ENCODE measurements around the gene TTBK2.
"Not testable (repeated sequence)": the region's sequence is repeated elsewhere in the genome, so short reads cannot be mapped to it uniquely, and the experiment has no call there.

TTBK2 gene

DNA sequence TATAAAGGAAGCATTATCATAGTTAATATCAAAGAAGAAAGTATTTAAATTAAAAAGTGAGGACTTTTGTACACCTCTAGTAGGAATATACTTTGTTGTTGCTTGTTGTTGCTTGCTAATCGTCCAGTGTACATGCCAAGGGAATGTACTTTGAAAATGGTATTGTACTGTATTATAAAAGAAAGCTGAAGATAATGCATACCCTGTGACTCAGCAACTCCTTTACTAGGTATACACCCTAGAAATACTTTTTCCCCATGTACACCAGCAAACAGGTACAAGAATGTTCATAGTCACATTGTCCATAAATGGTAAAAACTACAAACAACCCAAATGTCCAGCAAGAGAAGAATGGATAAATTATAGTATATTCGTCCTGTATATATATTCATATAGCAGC lies 12.0 kb downstream of the TTBK2 start:
- DNase-seq (ENCODE audit: low spot score) = no peak
- FAIRE-seq = no peak

DNA sequence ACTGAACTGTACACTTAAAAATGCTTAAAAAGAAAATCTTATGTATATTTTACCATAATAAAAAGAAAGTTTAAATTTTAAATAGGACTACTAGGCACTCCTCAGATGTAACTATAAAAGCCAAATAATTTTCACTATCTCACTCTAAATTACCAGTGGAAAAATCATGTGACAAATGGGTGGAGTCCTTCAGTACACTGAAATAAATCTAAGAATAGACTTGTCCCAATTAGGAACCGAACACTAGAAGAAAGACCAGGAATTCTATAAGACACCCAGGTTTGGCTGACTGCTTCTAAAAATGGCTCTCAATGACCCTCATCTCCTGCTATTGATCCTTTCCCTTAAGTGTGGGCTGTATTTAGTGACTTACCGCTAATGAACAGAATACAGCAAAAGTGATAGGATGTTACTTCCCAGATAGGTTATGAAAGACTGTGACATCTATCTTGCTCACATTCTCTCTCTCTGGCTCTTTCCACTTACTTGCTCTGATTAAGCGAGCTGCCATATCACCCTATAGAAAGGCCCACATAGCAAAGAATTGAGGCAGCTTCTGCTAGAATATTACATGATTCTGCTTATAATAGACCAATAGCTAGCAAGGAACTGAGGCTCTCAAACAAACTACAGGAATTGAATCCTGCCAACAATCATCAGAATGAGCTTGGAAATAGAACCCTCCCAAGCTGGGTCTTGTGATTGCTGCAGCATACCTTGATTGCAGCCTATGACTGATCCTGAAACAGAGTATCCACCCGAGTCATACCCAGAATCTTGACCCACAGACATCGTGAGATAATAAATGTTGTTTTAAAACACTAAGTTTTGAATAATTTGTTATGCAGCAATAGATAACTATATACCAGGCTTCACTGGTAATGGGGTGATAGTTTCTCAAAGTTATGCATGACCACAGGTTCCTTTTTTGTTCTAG lies 16.9 kb downstream of the TTBK2 start:
- DNase-seq (ENCODE audit: low spot score) = no peak
- no peak for FAIRE-seq

DNA sequence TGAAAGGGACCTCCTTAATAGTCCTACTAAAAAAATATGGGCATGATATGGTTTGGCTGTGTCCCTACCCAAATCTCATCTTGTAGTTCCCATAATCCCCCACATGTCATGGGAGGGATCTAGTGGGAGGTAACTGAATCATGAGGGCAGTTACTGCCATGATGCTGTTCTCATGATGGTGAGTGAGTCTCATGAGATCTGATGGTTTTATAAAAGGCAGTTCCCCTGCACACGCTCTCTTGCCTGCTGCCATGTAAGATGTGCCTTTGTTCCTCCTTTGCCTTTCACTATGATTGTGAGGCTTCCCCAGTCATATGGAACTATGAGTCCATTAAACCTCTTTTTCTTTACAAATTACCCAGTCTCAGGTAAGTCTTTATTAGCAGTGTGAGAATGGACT lies 26.7 kb downstream of the TTBK2 start:
- DNase-seq (ENCODE audit: low spot score); FAIRE-seq: not testable (repeated sequence)

GRCh38 chr15:42891569-42891968 lies 29.0 kb downstream of the TTBK2 start:
- FAIRE-seq = no peak
- peak; percentile 4 for DNase-seq (ENCODE audit: low spot score)

DNA sequence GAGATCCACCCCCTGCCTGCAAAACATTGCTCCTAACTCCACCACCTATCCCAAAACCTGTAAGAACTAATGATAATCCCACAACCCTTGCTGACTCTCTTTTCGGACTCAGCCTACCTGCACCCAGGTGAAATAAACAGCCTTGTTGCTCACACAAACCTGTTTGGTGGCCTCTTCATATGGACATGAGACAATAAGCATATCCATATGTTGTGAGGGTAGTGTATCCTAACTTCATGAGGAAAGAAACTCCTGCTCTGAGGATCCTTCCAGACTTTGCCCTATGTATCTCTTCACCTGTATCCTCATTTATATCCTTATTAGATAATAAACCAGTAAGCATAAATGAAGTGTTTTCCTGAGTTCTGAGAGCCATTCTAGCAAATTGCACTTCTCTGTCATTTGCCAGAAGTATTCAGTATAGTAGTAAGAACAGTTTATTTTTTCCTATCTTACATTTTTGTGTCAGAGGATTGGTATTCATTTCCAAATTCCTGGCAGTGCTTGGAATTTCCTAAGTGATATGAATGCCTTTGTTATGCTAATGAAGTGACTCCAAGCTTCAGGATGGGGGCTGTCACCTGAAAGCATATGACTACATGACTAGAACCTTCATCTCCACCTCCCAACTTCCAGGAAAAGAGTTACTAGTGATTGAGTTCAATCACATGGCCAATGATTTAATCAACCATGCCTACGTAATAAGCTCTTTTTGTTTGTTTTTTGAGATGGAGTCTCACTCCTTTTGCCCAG lies 30.2 kb downstream of the TTBK2 start:
- FAIRE-seq = no peak

GRCh38 chr15:42887384-42887783 lies 33.2 kb downstream of the TTBK2 start:
- DNase-seq (ENCODE audit: low spot score); FAIRE-seq: not testable (repeated sequence)

More for the DNA sequence above, 30.2 kb downstream of the TTBK2 start:
- peak; percentile 68 for DNase-seq (ENCODE audit: low spot score)

- DNase-seq (ENCODE audit: low spot score) (no peak), FAIRE-seq (no peak)
Observed at GRCh38 chr15:42880121-42880520, 40.5 kb downstream of the TTBK2 start.

- FAIRE-seq (no peak), DNase-seq (ENCODE audit: low spot score) (no peak)
Observed at GRCh38 chr15:42879443-42879842, 41.1 kb downstream of the TTBK2 start.

DNA sequence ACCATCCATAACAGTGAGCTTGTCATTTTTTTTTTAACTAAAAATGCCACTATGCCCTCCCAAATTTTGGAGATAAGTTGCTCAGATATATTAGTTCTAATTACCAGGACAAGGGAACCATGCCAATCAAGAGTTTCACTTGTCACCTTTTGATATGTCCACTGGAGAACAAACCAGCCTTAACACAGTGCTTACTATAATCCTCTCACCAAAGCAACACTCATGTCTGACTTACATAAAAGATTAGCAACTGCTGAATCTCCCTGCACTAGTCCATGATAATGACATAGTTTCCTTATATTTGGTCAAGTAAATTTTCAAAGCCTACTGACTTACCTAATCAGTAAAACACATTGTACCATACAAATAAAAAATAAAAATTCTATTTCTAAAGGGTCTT lies 44.4 kb downstream of the TTBK2 start:
- FAIRE-seq (no peak), DNase-seq (ENCODE audit: low spot score) (no peak)

- no peak for DNase-seq (ENCODE audit: low spot score)
- FAIRE-seq = no peak
Observed at GRCh38 chr15:42868683-42869082, 51.9 kb downstream of the TTBK2 start.

GRCh38 chr15:42863572-42864239 lies 56.9 kb downstream of the TTBK2 start:
- FAIRE-seq (no peak), DNase-seq (ENCODE audit: low spot score) (no peak)

GRCh38 chr15:42858999-42859789 lies 61.4 kb downstream of the TTBK2 start:
- FAIRE-seq = no peak

GRCh38 chr15:42858540-42858939 lies 62.0 kb downstream of the TTBK2 start:
- FAIRE-seq = no peak
- DNase-seq (ENCODE audit: low spot score) = no peak

More at GRCh38 chr15:42858999-42859789, 61.4 kb downstream of the TTBK2 start:
- no peak for DNase-seq (ENCODE audit: low spot score)

- DNase-seq (ENCODE audit: low spot score) = no peak
- no peak for FAIRE-seq
Observed at GRCh38 chr15:42854576-42854975, 66.0 kb downstream of the TTBK2 start.

- no peak for FAIRE-seq
- no peak for DNase-seq (ENCODE audit: low spot score)
Observed at GRCh38 chr15:42849836-42850235, 70.7 kb downstream of the TTBK2 start.

DNA sequence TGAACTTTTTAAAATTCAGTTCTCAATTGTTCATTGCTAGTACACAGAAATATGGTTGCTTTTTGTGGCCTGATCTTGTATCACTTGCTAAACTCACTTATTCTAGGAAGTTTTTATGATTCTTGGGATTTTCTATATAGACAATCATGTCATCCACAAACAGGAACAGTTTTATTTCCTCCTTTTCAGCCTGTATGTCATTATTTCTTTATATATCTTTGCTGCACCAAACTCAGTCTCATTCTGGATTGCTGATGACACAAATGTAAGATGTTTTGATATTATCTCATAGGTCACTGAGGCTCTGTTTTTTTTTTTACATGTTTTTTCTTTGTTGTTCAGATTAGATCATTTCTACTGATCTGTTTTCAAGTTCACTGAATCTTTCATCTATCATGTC lies 71.7 kb downstream of the TTBK2 start:
- FAIRE-seq = no peak
- no peak for DNase-seq (ENCODE audit: low spot score)

GRCh38 chr15:42846647-42847046 lies 73.9 kb downstream of the TTBK2 start:
- DNase-seq (ENCODE audit: low spot score) (no peak), FAIRE-seq (no peak)

DNA sequence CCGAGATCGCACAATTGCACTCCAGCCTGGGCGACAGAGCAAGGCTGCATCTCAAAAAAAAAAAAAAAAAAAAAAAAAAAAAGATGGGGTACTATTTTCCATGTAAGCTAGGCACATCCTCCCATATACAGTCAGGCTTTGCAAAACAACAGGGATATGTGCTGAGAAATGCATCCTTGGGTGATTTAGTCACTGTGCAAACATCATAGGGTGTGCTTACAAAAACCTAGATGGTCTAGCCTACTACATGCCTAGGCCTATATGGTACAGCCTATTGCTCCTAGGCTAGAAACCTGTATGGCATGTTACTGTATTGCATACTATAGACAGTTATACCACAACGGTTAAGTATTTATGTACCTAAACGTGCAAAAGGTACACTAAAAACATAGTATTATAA lies 75.0 kb downstream of the TTBK2 start:
- DNase-seq (ENCODE audit: low spot score) = no peak
- no peak for FAIRE-seq

DNA sequence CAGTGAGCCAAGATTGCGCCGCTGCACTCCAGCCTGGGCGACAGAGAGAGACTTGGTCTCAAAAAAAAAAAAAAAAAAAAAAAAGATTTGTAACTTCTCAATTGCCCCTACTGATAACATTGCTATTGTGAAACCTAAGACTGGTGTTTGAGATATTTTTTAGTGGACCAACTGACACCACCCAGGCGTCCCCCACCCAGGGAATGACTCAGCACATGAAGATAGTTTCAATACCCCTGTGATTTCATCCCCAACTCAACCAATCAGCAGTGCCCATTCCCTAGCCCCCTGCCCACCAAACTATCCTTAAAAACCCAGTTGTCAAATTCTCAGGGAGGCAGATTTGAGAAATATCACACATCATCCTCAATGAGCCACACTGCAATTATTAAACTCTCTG lies 76.9 kb downstream of the TTBK2 start:
- DNase-seq (ENCODE audit: low spot score) (no peak), FAIRE-seq (no peak)

DNA sequence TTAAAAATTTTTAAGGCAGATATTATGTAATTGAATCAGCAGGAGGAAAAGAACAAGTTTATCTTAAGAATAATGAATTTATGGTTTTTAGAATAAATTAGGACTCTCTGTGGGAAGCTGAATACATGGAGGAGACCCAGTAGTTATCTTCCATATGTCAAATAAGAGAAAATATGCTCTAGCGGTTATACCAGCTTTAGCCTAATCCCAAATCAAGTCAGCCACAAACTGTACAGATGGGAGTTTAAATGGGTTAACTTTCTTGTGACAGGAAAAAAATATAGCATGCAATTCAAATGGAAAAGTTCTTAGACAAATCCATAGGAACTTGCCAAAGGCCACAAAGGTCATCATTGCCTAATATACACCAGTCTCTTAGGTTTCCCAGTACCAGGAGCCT lies 84.3 kb downstream of the TTBK2 start:
- DNase-seq (ENCODE audit: low spot score) (no peak), FAIRE-seq (no peak)

- FAIRE-seq = no peak
- peak; percentile 33 for DNase-seq (ENCODE audit: low spot score)
Observed at GRCh38 chr15:42832576-42832975, 88.0 kb downstream of the TTBK2 start.
